K562 (cell line): Measurements from ENCODE around the gene ZNF35. TPM values are rescaled to one million over a fixed set of nuclear protein-coding genes. Genes with fewer than 3 reads are reported as not detected.
A peak's percentile ranks its signal among the peaks of the same experiment; 100 is the strongest.

Experiments used
- BRCA1 ChIP-seq, 2 experiments: fragments of 450-650 bp in 1 of 2; sonication (generic) in 1 of 2; formaldehyde crosslinking in 1 of 2; IDR thresholded peaks; 2 replicates each; pipeline versions ENCODE4 v1.5.0 to v1.6.1; 2017 to 2020; ENCODE audit warnings: mild to moderate bottlenecking in 1 of 2, missing genetic modification reagents in 1 of 2
- CHAMP1 ChIP-seq: fragments of 450-650 bp; IDR thresholded peaks from 2 replicates; pipeline ENCODE4 v1.6.1; 2016; ENCODE audit warnings: mild to moderate bottlenecking
- FOXP4 ChIP-seq: sonication (generic); formaldehyde crosslinking; IDR thresholded peaks from 2 replicates; pipeline ENCODE4 v1.8.0; 2022; ENCODE audit warnings: mild to moderate bottlenecking, missing genetic modification reagents, borderline replicate concordance
- NKRF ChIP-seq: fragments of 450-650 bp; IDR thresholded peaks from 2 replicates; pipeline ENCODE4 v1.6.1; 2016; ENCODE audit warnings: borderline replicate concordance
- PHF8 ChIP-seq: fragments of 200-600 bp; sonication (generic); IDR thresholded peaks from 2 replicates; pipeline ENCODE4 v1.6.1; 2012; ENCODE audit warnings: mixed run types, mild to moderate bottlenecking, inconsistent platforms, low read length, moderate library complexity, borderline replicate concordance
- RAD51 ChIP-seq: fragments of 450-650 bp; IDR thresholded peaks from 2 replicates; pipeline ENCODE4 v1.7.1; 2016; ENCODE audit warnings: low read depth, mild to moderate bottlenecking, borderline replicate concordance
- SREBF2 ChIP-seq: sonication (generic); formaldehyde crosslinking; IDR thresholded peaks from 2 replicates; pipeline ENCODE4 v1.4.0; 2020; ENCODE audit warnings: mild to moderate bottlenecking, missing genetic modification reagents
- STAT5B ChIP-seq: fragments of 250-450 bp; sonication (Bioruptor Pico); IDR thresholded peaks from 2 replicates; pipeline ENCODE4 v1.8.0; 2021; ENCODE audit warnings: mild to moderate bottlenecking, inconsistent platforms
- TEAD1 ChIP-seq, 2 experiments: fragments of 450-650 bp in 1 of 2; sonication (generic) in 1 of 2; formaldehyde crosslinking; IDR thresholded peaks; 2 replicates each; pipeline versions ENCODE4 v1.4.0 to v1.8.0; 2020 to 2022; ENCODE audit warnings: mild to moderate bottlenecking in 2 of 2, missing genetic modification reagents in 1 of 2
- ZFP91 ChIP-seq: sonication (generic); formaldehyde crosslinking; IDR thresholded peaks from 2 replicates; pipeline ENCODE4 v1.8.0; 2022; ENCODE audit warnings: mild to moderate bottlenecking, missing genetic modification reagents
- ZNF277 ChIP-seq: fragments of 250-450 bp; sonication (Bioruptor Pico); IDR thresholded peaks from 2 replicates; pipeline ENCODE4 v1.8.0; 2022; ENCODE audit warnings: inconsistent platforms, mild to moderate bottlenecking, moderate library complexity, borderline replicate concordance
- ZNF639 ChIP-seq, 2 experiments: fragments of 200-800 bp in 1 of 2; sonication (Bioruptor generic) in 1 of 2; sonication (generic) in 1 of 2; formaldehyde crosslinking in 1 of 2; IDR thresholded peaks in 1 of 2; conservative IDR thresholded peaks in 1 of 2; 2 replicates each; pipeline versions ENCODE4 v1.5.0 to v1.6.1; 2016 to 2020; ENCODE audit warnings: missing compliant biosample characterization in 1 of 2, missing genetic modification characterization in 1 of 2, missing genetic modification reagents in 1 of 2
- ZNF79 ChIP-seq: fragments of 250-450 bp; sonication (Bioruptor Pico); IDR thresholded peaks from 2 replicates; pipeline ENCODE4 v1.4.0; 2020; ENCODE audit warnings: low read depth, mild to moderate bottlenecking, moderate library complexity
- ZSCAN29 ChIP-seq: fragments of 450-650 bp; IDR thresholded peaks from 2 replicates; pipeline ENCODE4 v1.6.1; 2017
- polyA plus RNA-seq, 8 experiments: library from polyadenylated mRNA; depleted of rRNA in 4 of 8; stranded (reverse) in 5 of 8; unstranded in 3 of 8; fragments of >200 nt; fragmentation: Nextera tagmentation in 2 of 8; fragmentation: Illumina TruSeq in 1 of 8; extraction: Ambion mirVana in 2 of 8; extraction: Trizol in 1 of 8; gene quantifications; 2 replicates each; pipeline versions ENCODE4 v1.2.1 to v1.2.3, GENCODE V29; 2011 to 2014; ENCODE audit warnings: inconsistent platforms in 1 of 8, missing spikeins in 1 of 8
- total RNA-seq, 7 experiments: library from RNA; depleted of rRNA in 6 of 7; stranded (reverse); fragments of >200 nt in 6 of 7; fragmentation: Illumina TruSeq in 2 of 7; extraction: Trizol in 2 of 7; gene quantifications; 2 replicates each; pipeline versions ENCODE4 v1.2.1 to v1.2.3, GENCODE V29; 2011 to 2021; ENCODE audit warnings: low replicate concordance in 1 of 7

The ZNF35 gene
- total and polyA plus RNA-seq, 9 of the 15 experiments (the other 6 are each of a cell fraction or from before 2014, with no cell fraction given) = 8.0 to 18.2 (median 14.8) TPM

- no peak for TF ChIP-seq FOXP4 (CRISPR knock-in tag)
- no peak for TF ChIP-seq BRCA1 (IDR thresholded peaks at IDR 0.05)
- no peak for TF ChIP-seq BRCA1 (CRISPR knock-in tag; IDR thresholded peaks at IDR 0.05)
- TF ChIP-seq SREBF2 (CRISPR knock-in tag) = no peak
- no peak for TF ChIP-seq TEAD1 (CRISPR knock-in tag; IDR thresholded peaks at IDR 0.05)
- peak; percentile 59 for TF ChIP-seq CHAMP1
- TF ChIP-seq PHF8 = peak; percentile 75; the same call in 1 of the 2 replicates
- no peak for TF ChIP-seq ZNF79
- TF ChIP-seq NKRF = no peak
- no peak for TF ChIP-seq ZNF277 (CRISPR knock-in tag)
- TF ChIP-seq ZNF639 (CRISPR knock-in tag; conservative IDR thresholded peaks at IDR 0.05 in 1 of 2, IDR thresholded peaks at IDR 0.05 in 1 of 2) = peak in 1 of 2 experiments; percentile 73; a peak in 2 of 4 replicates
- TF ChIP-seq ZFP91 (CRISPR knock-in tag) = no peak
- no peak for TF ChIP-seq RAD51
- TF ChIP-seq STAT5B (CRISPR knock-in tag) = no peak
- no peak for TF ChIP-seq ZSCAN29
These were observed 23.6 kb upstream of the ZNF35 start, which contains the start of gene ZNF197 (continued) for GRCh38 chr3:44624749-44625480.
